Measurements from ENCODE around the gene HOMER1. TPM values are rescaled to one million over a fixed set of nuclear protein-coding genes. Genes with fewer than 3 reads are reported as not detected.

The HOMER1 gene
- total RNA-seq, 1 experiment from 2014 or later, result 26.6 TPM

- H3K27ac Mint-ChIP-seq (ENCODE audit: unreplicated experiment), result no peak overlapping the region
- no peak for TF ChIP-seq CTCF (IDR thresholded peaks at IDR 0.05; ENCODE audit: unreplicated experiment)
- no peak overlapping the region for H3K4me3 Mint-ChIP-seq (ENCODE audit: low read depth, unreplicated experiment)
- DNase-seq, result no peak
- peaks cover 30% of the 10 kb centered on the region for H3K4me1 Mint-ChIP-seq (ENCODE audit: low read depth, unreplicated experiment)
- H3K36me3 Mint-ChIP-seq (ENCODE audit: insufficient read depth, unreplicated experiment), result no peaks in the 10 kb centered on the region
- intact Hi-C loops (cut with micrococcal nuclease; ENCODE audit: unreplicated experiment), result no loop called here
- H3K9me3 Mint-ChIP-seq (ENCODE audit: low read depth, unreplicated experiment), result peaks cover 2% of the 10 kb centered on the region
- CTCF ChIA-PET, result no interaction called here
- H3K27me3 Mint-ChIP-seq (ENCODE audit: unreplicated experiment), result no peaks in the 10 kb centered on the region
- no TSS peak for BruUV-seq (replicated peaks)
Measured at GRCh38 chr5:79491690-79492317, 22.1 kb downstream of the HOMER1 start.

GRCh38 chr5:79490323-79490936 is 23.5 kb downstream of the HOMER1 start:
- Mint-ChIP-seq H3K9me3 (ENCODE audit: low read depth, unreplicated experiment) (peaks cover 2% of the 10 kb centered on the region), H3K27ac (ENCODE audit: unreplicated experiment) (no peak overlapping the region), H3K4me1 (ENCODE audit: low read depth, unreplicated experiment) (peaks cover 23% of the 10 kb centered on the region), H3K36me3 (ENCODE audit: insufficient read depth, unreplicated experiment) (no peaks in the 10 kb centered on the region), H3K27me3 (ENCODE audit: unreplicated experiment) (no peaks in the 10 kb centered on the region), H3K4me3 (ENCODE audit: low read depth, unreplicated experiment) (no peak overlapping the region)
- intact Hi-C loops (cut with micrococcal nuclease; ENCODE audit: unreplicated experiment), result no loop called here
- CTCF ChIA-PET, result interaction anchor here (0.6 to 0.9 kb wide), 5 partner anchors 53 to 796 kb away, joined by 3 to 5 read pairs (median 4); no protein-coding TSS in a partner anchor
- no TSS peak for BruUV-seq (replicated peaks)
- no peak for DNase-seq
- no peak for TF ChIP-seq CTCF (IDR thresholded peaks at IDR 0.05; ENCODE audit: unreplicated experiment)

- Mint-ChIP-seq H3K27me3 (ENCODE audit: unreplicated experiment) (no peaks in the 10 kb centered on the region), H3K4me3 (ENCODE audit: low read depth, unreplicated experiment) (no peak overlapping the region), H3K36me3 (ENCODE audit: insufficient read depth, unreplicated experiment) (no peaks in the 10 kb centered on the region), H3K9me3 (ENCODE audit: low read depth, unreplicated experiment) (peaks cover 2% of the 10 kb centered on the region), H3K4me1 (ENCODE audit: low read depth, unreplicated experiment) (peaks cover 16% of the 10 kb centered on the region), H3K27ac (ENCODE audit: unreplicated experiment) (no peak overlapping the region)
- intact Hi-C loops (cut with micrococcal nuclease; ENCODE audit: unreplicated experiment), result no loop called here
- CTCF ChIA-PET, result no interaction called here
- BruUV-seq (replicated peaks), result no TSS peak
- TF ChIP-seq CTCF (IDR thresholded peaks at IDR 0.05; ENCODE audit: unreplicated experiment), result no peak
- DNase-seq, result no peak
Measured at GRCh38 chr5:79489773-79490172, 24.2 kb downstream of the HOMER1 start.

- CTCF ChIA-PET, result no interaction called here
Measured at GRCh38 chr5:79488775-79489174, 25.2 kb downstream of the HOMER1 start.

More at GRCh38 chr5:79488775-79489174, 25.2 kb downstream of the HOMER1 start:
- Mint-ChIP-seq H3K27me3 (ENCODE audit: unreplicated experiment) (no peaks in the 10 kb centered on the region), H3K4me1 (ENCODE audit: low read depth, unreplicated experiment) (peaks cover 9% of the 10 kb centered on the region), H3K9me3 (ENCODE audit: low read depth, unreplicated experiment) (peaks cover 2% of the 10 kb centered on the region), H3K36me3 (ENCODE audit: insufficient read depth, unreplicated experiment) (no peaks in the 10 kb centered on the region), H3K27ac (ENCODE audit: unreplicated experiment) (no peak overlapping the region), H3K4me3 (ENCODE audit: low read depth, unreplicated experiment) (no peak overlapping the region)
- BruUV-seq (replicated peaks), result no TSS peak
- no peak for DNase-seq
- no peak for TF ChIP-seq CTCF (IDR thresholded peaks at IDR 0.05; ENCODE audit: unreplicated experiment)
- intact Hi-C loops (cut with micrococcal nuclease; ENCODE audit: unreplicated experiment), result no loop called here
